ENCODE data around the gene CLPTM1.
A peak's percentile ranks its signal among the peaks of the same experiment; 100 is the strongest.
"Not testable (repeated sequence)": the region's sequence is repeated elsewhere in the genome, so short reads cannot be mapped to it uniquely, and the experiment has no call there.

The CLPTM1 gene, protein sequence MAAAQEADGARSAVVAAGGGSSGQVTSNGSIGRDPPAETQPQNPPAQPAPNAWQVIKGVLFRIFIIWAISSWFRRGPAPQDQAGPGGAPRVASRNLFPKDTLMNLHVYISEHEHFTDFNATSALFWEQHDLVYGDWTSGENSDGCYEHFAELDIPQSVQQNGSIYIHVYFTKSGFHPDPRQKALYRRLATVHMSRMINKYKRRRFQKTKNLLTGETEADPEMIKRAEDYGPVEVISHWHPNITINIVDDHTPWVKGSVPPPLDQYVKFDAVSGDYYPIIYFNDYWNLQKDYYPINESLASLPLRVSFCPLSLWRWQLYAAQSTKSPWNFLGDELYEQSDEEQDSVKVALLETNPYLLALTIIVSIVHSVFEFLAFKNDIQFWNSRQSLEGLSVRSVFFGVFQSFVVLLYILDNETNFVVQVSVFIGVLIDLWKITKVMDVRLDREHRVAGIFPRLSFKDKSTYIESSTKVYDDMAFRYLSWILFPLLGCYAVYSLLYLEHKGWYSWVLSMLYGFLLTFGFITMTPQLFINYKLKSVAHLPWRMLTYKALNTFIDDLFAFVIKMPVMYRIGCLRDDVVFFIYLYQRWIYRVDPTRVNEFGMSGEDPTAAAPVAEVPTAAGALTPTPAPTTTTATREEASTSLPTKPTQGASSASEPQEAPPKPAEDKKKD

DNA sequence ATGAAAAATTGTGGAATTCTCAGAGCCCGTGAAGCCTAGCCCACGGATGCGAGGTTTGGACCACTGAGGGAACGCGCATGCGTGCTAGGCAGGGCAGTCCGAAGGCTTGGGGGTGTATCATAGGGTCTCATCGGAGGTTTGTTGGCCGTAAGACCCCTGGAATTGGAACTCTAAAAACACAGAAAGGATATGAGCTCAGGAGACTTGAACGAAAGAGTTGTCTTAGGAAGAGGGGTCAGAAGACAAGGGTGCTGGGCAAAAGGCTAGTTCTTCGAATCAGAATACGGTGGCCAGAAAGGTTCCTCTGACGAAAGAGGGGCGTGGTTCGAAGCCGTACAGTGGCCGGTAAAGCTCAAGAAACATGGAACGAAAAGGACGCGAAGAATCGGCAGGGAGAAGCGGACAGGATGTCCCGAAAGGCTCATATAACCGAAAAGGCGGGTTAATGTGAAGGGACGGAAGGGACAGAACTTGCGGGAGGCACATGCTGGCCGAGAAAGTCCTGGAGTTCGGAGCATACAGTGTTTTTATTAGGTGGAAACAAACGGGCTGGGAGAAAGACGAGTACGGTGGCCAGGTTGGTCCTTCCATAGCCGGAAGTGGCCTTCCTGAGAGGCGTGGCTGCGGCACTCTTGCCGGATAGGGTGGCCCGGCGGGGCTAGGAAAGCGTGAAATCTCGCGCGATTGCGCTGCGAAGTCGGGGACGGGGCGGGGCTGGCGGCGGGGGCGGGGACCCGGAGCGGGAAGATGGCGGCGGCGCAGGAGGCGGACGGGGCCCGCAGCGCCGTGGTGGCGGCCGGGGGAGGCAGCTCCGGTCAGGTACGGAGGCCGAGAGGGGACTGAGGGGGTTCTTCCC is at the start of gene CLPTM1:
CLPTM1 (plus strand) TSS at position 732 of the 856 bp plus-strand sequence; CDS start at position 748, 16 bp downstream.
- DNase-seq = peak; percentile 84

DNA sequence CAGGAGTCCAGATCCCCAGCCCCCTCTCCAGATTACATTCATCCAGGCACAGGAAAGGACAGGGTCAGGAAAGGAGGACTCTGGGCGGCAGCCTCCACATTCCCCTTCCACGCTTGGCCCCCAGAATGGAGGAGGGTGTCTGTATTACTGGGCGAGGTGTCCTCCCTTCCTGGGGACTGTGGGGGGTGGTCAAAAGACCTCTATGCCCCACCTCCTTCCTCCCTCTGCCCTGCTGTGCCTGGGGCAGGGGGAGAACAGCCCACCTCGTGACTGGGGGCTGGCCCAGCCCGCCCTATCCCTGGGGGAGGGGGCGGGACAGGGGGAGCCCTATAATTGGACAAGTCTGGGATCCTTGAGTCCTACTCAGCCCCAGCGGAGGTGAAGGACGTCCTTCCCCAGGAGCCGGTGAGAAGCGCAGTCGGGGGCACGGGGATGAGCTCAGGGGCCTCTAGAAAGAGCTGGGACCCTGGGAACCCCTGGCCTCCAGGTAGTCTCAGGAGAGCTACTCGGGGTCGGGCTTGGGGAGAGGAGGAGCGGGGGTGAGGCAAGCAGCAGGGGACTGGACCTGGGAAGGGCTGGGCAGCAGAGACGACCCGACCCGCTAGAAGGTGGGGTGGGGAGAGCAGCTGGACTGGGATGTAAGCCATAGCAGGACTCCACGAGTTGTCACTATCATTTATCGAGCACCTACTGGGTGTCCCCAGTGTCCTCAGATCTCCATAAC is 49.6 kb upstream of the CLPTM1 start, which contains the start of gene APOE:
APOE (plus strand) TSS at position 360 of the 724 bp plus-strand sequence. CDS start 829 bp downstream, outside the sequence.
- DNase-seq = no peak

DNA sequence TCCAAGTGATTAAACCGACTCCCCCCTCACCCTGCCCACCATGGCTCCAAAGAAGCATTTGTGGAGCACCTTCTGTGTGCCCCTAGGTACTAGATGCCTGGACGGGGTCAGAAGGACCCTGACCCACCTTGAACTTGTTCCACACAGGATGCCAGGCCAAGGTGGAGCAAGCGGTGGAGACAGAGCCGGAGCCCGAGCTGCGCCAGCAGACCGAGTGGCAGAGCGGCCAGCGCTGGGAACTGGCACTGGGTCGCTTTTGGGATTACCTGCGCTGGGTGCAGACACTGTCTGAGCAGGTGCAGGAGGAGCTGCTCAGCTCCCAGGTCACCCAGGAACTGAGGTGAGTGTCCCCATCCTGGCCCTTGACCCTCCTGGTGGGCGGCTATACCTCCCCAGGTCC is 47.6 kb upstream of the CLPTM1 start:
- no peak for DNase-seq

DNA sequence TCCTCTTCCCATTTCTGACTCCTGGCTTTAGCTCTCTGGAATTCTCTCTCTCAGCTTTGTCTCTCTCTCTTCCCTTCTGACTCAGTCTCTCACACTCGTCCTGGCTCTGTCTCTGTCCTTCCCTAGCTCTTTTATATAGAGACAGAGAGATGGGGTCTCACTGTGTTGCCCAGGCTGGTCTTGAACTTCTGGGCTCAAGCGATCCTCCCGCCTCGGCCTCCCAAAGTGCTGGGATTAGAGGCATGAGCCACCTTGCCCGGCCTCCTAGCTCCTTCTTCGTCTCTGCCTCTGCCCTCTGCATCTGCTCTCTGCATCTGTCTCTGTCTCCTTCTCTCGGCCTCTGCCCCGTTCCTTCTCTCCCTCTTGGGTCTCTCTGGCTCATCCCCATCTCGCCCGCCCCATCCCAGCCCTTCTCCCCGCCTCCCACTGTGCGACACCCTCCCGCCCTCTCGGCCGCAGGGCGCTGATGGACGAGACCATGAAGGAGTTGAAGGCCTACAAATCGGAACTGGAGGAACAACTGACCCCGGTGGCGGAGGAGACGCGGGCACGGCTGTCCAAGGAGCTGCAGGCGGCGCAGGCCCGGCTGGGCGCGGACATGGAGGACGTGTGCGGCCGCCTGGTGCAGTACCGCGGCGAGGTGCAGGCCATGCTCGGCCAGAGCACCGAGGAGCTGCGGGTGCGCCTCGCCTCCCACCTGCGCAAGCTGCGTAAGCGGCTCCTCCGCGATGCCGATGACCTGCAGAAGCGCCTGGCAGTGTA is 46.9 kb upstream of the CLPTM1 start:
- no peak for DNase-seq

DNA sequence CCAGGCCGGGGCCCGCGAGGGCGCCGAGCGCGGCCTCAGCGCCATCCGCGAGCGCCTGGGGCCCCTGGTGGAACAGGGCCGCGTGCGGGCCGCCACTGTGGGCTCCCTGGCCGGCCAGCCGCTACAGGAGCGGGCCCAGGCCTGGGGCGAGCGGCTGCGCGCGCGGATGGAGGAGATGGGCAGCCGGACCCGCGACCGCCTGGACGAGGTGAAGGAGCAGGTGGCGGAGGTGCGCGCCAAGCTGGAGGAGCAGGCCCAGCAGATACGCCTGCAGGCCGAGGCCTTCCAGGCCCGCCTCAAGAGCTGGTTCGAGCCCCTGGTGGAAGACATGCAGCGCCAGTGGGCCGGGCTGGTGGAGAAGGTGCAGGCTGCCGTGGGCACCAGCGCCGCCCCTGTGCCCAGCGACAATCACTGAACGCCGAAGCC is 46.3 kb upstream of the CLPTM1 start:
- no peak for DNase-seq

DNA sequence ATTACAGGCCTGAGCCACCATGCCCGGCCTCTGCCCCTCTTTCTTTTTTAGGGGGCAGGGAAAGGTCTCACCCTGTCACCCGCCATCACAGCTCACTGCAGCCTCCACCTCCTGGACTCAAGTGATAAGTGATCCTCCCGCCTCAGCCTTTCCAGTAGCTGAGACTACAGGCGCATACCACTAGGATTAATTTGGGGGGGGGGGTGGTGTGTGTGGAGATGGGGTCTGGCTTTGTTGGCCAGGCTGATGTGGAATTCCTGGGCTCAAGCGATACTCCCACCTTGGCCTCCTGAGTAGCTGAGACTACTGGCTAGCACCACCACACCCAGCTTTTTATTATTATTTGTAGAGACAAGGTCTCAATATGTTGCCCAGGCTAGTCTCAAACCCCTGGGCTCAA is 45.4 kb upstream of the CLPTM1 start:
- DNase-seq = no peak

DNA sequence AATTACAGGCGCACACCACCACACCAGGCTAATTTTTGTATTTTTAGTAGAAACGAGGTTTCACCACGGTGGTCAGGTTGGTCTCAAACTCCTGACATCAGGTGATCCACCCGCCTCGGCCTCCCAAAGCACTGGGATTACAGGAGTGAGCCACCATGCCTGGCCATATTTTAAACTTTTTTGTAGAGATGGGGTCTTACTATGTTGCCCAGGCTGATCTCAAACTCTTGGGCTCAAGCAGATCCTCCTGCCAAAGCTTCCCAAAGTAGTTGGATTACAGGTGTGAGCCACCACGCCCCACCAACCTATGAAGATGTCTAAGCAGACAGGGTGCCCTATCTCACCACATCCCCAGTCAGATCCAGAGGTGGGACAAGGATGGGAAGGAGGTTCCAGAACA is 43.3 kb upstream of the CLPTM1 start:
- not testable (repeated sequence) for DNase-seq

DNA sequence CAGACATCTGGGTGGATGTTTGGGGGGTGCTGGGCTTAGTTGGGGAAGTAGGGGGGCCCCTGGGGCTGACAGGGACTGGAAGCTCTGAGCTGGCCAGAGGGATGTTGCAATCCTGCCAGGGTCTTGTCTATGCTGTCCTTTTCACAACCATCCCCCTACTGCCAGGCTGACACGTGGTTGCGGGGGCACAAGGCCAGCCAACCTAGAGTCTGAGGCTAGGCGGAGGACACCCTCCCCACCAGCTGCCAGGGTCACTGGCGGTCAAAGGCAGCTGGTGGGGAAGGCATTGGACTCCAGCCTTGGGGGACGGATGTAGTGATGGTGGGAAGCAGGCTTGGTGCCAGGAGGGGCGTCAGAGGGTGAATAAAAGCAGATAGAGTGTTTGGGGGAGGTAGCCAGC is 42.3 kb upstream of the CLPTM1 start:
- no peak for DNase-seq

DNA sequence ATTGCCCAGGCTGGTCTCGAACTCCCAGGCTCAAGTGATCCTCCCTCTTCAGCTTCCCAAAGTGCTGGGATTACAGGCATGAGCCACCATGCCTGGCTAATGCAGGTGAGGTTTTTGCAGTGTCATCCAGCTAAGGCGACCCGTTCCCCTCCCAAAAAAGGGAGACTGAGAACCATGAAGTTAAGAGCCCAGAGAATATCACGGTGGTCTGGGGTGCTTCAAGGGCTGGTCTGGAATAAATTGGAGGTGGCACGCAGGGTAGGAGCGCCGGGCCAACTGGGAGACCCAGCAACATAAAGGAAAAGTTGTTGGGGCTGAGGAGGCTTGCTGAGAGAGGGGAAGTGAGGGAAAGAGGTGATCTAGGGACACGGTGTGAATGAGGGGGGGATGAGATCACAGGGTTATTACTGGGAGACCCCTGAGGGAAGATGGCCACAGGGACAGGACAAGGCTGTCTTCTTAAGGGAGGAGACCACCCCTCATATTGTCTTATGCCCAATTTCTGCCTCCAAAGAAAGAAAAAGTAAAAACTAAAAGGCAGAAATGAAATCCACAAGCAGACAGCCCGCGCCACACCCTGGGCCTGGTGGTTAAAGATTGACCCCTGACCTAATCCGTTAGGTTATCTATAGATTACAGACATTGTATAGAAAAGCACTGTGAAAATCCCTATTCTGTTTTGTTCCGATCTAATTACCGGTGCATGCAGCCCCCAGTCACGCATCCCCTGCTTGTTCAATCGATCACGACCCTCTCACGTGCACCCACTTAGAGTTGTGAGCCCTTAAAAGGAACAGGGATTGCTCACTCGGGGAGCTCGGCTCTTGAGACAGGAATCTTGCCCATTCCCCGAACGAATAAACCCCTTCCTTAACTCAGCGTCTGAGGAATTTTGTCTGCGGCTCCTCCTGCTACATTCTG is 41.4 kb upstream of the CLPTM1 start:
- not testable (repeated sequence) for DNase-seq

DNA sequence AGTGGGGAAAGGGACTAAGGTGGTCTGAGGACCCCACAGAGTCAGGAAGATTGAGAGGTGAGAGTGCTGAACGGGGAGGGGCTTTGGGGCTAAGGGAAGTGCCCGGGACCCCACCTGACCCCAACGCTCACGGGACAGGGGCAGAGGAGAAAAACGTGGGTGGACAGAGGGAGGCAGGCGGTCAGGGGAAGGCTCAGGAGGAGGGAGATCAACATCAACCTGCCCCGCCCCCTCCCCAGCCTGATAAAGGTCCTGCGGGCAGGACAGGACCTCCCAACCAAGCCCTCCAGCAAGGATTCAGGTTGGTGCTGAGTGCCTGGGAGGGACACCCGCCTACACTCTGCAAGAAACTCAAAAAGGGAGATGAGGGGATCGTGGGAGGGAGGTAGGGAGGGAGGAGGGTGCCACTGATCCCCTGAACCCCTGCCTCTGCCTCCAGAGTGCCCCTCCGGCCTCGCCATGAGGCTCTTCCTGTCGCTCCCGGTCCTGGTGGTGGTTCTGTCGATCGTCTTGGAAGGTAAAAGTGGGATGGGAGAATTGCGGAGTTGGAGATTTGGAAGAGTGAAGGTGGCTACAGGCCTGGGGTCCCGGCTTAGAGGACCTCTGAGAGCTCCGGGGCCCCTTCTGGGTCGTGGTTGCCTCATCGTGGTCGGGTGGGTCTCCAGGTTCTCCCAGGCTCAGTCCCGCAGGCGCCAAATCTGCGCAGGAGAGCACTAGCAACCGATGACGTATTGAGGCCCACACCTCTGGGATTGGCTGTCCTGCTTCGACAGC is 40.6 kb upstream of the CLPTM1 start, which contains the start of gene APOC1:
APOC1 (plus strand) TSS at position 176 of the 774 bp plus-strand sequence; CDS start at position 460, 284 bp downstream.
- peak; percentile 83 for DNase-seq

DNA sequence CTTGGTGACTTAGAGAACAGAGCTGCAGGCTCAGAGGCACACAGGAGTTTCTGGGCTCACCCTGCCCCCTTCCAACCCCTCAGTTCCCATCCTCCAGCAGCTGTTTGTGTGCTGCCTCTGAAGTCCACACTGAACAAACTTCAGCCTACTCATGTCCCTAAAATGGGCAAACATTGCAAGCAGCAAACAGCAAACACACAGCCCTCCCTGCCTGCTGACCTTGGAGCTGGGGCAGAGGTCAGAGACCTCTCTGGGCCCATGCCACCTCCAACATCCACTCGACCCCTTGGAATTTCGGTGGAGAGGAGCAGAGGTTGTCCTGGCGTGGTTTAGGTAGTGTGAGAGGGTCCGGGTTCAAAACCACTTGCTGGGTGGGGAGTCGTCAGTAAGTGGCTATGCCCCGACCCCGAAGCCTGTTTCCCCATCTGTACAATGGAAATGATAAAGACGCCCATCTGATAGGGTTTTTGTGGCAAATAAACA is 30.9 kb upstream of the CLPTM1 start:
- DNase-seq = no peak

DNA sequence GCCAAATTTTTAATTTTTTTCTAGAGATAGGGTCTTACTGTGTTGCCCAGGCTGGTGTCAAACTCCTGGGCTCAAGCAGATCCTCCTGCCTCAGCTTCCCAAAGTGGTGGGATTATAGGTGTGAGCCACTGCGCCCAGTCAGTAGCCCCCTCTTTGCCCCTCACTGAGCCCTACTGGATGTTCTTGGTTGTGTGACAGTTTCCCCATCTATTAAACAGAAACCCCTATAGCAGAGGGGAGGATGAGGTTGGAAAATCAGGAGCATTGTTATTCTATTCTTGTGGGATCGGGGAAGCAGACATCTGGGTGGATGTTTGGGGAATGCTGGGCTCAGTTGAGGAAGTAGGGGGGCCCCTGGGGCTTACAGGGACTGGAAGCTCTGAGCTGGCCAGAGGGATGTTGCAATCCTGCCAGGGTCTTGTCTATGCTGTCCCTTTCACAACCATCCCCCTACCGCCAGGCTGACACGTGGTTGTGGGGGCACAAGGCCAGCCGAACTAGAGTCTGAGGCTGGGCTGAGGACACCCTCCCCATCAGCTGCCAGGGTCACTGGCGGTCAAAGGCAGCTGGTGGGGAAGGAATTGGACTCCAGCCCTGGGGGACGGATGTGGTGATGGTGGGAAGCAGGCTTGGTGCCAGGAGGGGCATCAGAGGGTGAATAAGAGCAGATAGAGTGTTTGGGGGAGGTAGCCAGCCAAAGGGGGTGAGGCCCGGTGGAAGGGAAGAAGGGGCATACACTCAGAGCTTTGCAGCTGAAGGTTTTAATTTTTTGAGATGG is 29.9 kb upstream of the CLPTM1 start:
- DNase-seq = no peak

DNA sequence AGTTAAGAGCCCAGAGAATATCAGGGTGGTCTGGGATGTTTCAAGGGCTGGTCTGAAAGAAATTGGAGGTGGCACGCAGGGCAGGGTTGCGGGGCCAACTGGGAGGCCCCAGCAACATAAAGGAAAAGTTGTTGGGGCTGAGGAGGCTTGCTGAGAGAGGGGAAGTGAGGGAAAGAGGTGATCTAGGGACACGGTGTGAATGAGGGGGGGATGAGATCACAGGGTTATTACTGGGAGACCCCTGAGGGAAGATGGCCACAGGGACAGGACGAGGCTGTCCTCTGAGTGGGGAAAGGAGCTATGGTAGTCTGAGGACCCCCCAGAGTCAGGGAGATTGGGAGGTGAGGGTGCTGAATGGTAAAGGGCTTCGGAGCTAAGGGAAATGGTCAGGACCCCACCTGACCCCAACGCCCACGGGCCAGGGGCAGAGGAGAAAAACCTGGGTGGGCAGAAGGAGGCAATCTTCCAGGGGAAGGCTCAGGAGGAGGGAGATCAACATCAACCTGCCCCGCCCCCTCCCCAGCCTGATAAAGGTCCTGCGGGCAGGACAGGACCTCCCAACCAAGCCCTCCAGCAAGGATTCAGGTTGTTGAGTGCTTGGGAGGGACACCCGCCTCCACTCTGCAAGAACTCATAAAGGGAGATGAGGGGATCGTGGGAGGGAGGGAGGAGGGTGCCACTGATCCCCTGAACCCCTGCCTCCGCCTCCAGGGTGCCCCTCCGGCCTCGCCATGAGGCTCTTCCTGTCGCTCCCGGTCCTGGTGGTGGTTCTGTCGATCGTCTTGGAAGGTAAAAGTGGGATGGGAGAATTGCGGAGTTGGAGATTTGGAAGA is 28.7 kb upstream of the CLPTM1 start:
- DNase-seq = not testable (repeated sequence)

DNA sequence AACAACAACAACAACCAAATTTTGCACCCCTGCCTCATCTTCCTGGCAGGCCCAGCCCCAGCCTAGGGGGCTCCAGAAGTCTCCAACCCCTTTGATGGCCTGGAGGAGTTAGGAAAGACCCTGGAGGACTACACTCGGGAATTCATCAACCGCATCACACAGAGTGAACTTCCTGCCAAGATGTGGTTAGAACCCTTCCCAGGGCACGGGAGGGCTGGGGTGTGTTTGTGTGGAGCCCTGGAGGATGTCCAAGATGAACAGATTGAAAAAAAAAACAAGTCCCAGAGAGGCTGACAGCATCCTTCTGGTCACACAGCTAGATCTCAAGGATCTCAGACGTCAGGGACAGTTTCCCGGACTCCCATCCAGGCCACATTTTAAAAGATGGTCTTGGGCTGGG is 27.4 kb upstream of the CLPTM1 start:
- no peak for DNase-seq

DNA sequence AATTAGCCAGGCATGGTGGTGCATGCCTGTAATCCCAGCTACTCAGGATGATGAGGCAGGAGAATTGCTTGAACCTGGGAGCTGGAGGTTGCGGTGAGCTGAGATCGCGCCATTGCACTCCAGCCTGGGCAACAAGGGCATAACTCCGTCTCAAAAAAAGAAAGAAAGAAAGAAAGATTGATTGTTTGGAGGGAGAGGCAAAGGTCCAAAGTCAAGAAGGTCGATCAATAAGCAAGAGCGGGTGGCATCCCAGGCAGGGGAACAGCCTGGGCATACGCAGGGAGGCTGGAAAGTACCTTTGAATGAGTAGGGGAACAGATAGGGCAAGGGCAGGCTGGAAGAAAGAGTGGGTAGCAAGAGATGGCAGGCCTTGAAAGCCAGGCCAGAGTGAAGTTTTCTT is 25.1 kb upstream of the CLPTM1 start:
- no peak for DNase-seq

DNA sequence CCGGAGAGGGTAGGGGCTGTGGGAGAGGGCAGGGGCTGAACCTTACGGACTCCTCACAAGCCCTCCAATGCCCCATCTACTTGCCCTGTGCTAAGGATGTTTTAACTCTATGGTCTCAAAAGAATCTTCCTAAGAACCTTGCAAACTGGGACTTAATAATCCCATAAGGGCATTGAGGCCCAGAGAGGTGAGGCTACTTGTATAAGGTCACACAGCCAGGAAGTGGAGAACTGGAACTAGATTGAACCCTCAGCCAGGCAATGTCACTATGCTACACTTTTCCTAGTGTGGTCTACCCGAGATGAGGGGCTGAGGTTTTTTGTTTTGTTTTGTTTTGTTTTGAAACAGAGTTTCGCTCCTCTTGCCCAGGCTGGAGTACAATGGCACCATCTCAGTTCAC is 23.6 kb upstream of the CLPTM1 start:
- DNase-seq = no peak

DNA sequence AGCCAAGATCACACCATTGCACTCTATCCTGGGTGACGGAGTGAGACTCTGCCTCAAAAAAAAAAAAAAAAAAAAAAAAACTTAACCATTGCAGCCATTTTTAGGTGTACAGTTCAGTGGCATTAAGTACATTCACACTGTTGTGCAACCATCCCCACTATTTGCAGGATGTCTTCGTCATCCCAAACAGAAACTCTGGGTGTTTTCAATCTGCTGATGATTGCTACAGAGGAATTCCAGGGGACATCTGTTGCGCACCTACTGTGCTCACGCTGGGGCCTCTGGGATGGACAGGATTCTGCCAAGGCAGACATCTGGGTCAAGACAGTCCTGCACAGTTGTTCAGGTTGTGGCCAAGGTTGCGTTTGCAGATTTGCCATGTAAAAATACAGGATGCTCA is 15.5 kb upstream of the CLPTM1 start:
- DNase-seq = no peak
